ENCODE data around the gene SEMA3F.

The SEMA3F gene

GRCh38 chr3:50182533-50183099 is 27.5 kb downstream of the SEMA3F start:
- H3K4me3 ChIP-seq (ENCODE audit: low read depth, low read length) = no peak overlapping the region
- DNase-seq (ENCODE audit: low read depth, low spot score) = no peak
- no peak for TF ChIP-seq CTCF (IDR thresholded peaks at IDR 0.05; ENCODE audit: low read depth, low read length)
- in situ Hi-C loops (cut with HindIII; ENCODE audit: low sequenced_read_pairs) = no loop called here

GRCh38 chr3:50183755-50184154 is 28.6 kb downstream of the SEMA3F start:
- in situ Hi-C loops (cut with HindIII; ENCODE audit: low sequenced_read_pairs) = no loop called here
- TF ChIP-seq CTCF (IDR thresholded peaks at IDR 0.05; ENCODE audit: low read depth, low read length) = no peak
- DNase-seq (ENCODE audit: low read depth, low spot score) = no peak
- no peak overlapping the region for H3K4me3 ChIP-seq (ENCODE audit: low read depth, low read length)

GRCh38 chr3:50184242-50184978 is 29.3 kb downstream of the SEMA3F start:
- no peak for TF ChIP-seq CTCF (IDR thresholded peaks at IDR 0.05; ENCODE audit: low read depth, low read length)
- no peak for DNase-seq (ENCODE audit: low read depth, low spot score)
- in situ Hi-C loops (cut with HindIII; ENCODE audit: low sequenced_read_pairs) = no loop called here
- H3K4me3 ChIP-seq (ENCODE audit: low read depth, low read length) = no peak overlapping the region

GRCh38 chr3:50185230-50185629 is 30.1 kb downstream of the SEMA3F start:
- no peak for DNase-seq (ENCODE audit: low read depth, low spot score)
- in situ Hi-C loops (cut with HindIII; ENCODE audit: low sequenced_read_pairs) = no loop called here
- no peak for TF ChIP-seq CTCF (IDR thresholded peaks at IDR 0.05; ENCODE audit: low read depth, low read length)
- no peak overlapping the region for H3K4me3 ChIP-seq (ENCODE audit: low read depth, low read length)

GRCh38 chr3:50186096-50186495 is 31.0 kb downstream of the SEMA3F start:
- in situ Hi-C loops (cut with HindIII; ENCODE audit: low sequenced_read_pairs) = no loop called here
- TF ChIP-seq CTCF (IDR thresholded peaks at IDR 0.05; ENCODE audit: low read depth, low read length) = no peak
- no peak overlapping the region for H3K4me3 ChIP-seq (ENCODE audit: low read depth, low read length)
- no peak for DNase-seq (ENCODE audit: low read depth, low spot score)

GRCh38 chr3:50187750-50188149 is 32.6 kb downstream of the SEMA3F start:
- in situ Hi-C loops (cut with HindIII; ENCODE audit: low sequenced_read_pairs) = no loop called here
- no peak overlapping the region for H3K4me3 ChIP-seq (ENCODE audit: low read depth, low read length)
- no peak for TF ChIP-seq CTCF (IDR thresholded peaks at IDR 0.05; ENCODE audit: low read depth, low read length)

More at GRCh38 chr3:50187750-50188149, 32.6 kb downstream of the SEMA3F start:
- no peak for DNase-seq (ENCODE audit: low read depth, low spot score)

Data from astrocyte of the spinal cord (primary cell).